IMR-90 (cell line): Measurements from ENCODE around the gene HSBP1L1. TPM values are rescaled to one million over a fixed set of nuclear protein-coding genes. Genes with fewer than 3 reads are reported as not detected.

ENCODE experiments used
- ATAC-seq: fragments of 200-7000 bp; cut with Tn5 transposase; 2 replicates; pipeline ENCODE4 v1.9.1; 2020; ENCODE audit warnings: low read depth, mild to moderate bottlenecking, moderate library complexity
- BruUV-seq: library from RNA; stranded (reverse); fragments of 400-500 nt; replicated peaks from 2 replicates; lab custom pipeline; 2021; lab: Mats Ljungman, UMichigan
- CTCF ChIA-PET: fragments of 300-600 bp; formaldehyde crosslinking; extraction: SDS; loops from one replicate; lab custom pipeline; 2021; ENCODE audit warnings: antibody characterized with exemption; lab: Yijun Ruan, JAX
- POLR2A ChIA-PET: fragments of 300-600 bp; sonication (Branson Sonifier 250); formaldehyde crosslinking; loops from one replicate; lab custom pipeline; 2022; ENCODE audit warnings: antibody characterized with exemption; ENCODE audit not compliant: unreplicated experiment; lab: Charles Lee
- DNase-seq: peaks from one replicate; pipeline ENCODE4 v3.0.0; 2013
- H2AFZ ChIP-seq: replicated peaks from 2 replicates; pipeline ENCODE3; 2013; ENCODE audit warnings: low read length, mild to moderate bottlenecking; ENCODE audit not compliant: poor library complexity
- H2AK5ac ChIP-seq: 2 replicates; pipeline ENCODE4 v1.6.1; 2013; ENCODE audit warnings: low read depth, low read length, inconsistent platforms
- H2AK9ac ChIP-seq: replicated peaks from 2 replicates; pipeline ENCODE3; 2013; ENCODE audit warnings: mild to moderate bottlenecking, low read depth, low read length, moderate library complexity; ENCODE audit not compliant: poor library complexity
- H2BK120ac ChIP-seq: 2 replicates; pipeline ENCODE4 v1.6.1; 2013; ENCODE audit warnings: low read depth, low read length, inconsistent platforms
- H2BK15ac ChIP-seq: 3 replicates; pipeline ENCODE4 v1.6.1; 2013; ENCODE audit warnings: low read depth, low read length, inconsistent platforms
- H2BK20ac ChIP-seq: 2 replicates; pipeline ENCODE4 v1.6.1; 2013; ENCODE audit warnings: low read depth, mild to moderate bottlenecking, inconsistent platforms, low read length, moderate library complexity
- H2BK5ac ChIP-seq: 2 replicates; pipeline ENCODE4 v1.6.1; 2013; ENCODE audit warnings: mild to moderate bottlenecking, low read depth, low read length, inconsistent platforms; ENCODE audit not compliant: poor library complexity, severe bottlenecking
- H3K14ac ChIP-seq: replicated peaks from 2 replicates; pipeline ENCODE4 v1.6.1; 2013; ENCODE audit warnings: low read depth, low read length, inconsistent platforms
- H3K18ac ChIP-seq: 2 replicates; pipeline ENCODE4 v1.6.1; 2013; ENCODE audit warnings: low read depth, low read length, control low read depth
- H3K23ac ChIP-seq: 2 replicates; pipeline ENCODE4 v1.6.1; 2013; ENCODE audit warnings: low read depth, low read length, inconsistent platforms
- H3K27ac ChIP-seq: 2 replicates; pipeline ENCODE4 v1.5.1; 2013; ENCODE audit warnings: mild to moderate bottlenecking, control low read depth, low read length; ENCODE audit not compliant: insufficient read depth
- H3K27me3 ChIP-seq: 2 replicates; pipeline ENCODE4 v1.6.1; 2013; ENCODE audit warnings: low read length; ENCODE audit not compliant: control insufficient read depth, insufficient read depth
- H3K36me3 ChIP-seq: 2 replicates; pipeline ENCODE4 v1.6.1; 2013; ENCODE audit warnings: low read length, mixed read lengths; ENCODE audit not compliant: control insufficient read depth, insufficient read depth
- H3K4ac ChIP-seq: 2 replicates; pipeline ENCODE4 v1.6.1; 2013; ENCODE audit warnings: low read depth, low read length, inconsistent platforms
- H3K4me1 ChIP-seq: 2 replicates; pipeline ENCODE4 v1.6.1; 2013; ENCODE audit warnings: low read length, mixed read lengths; ENCODE audit not compliant: control insufficient read depth, insufficient read depth
- H3K4me2 ChIP-seq: 2 replicates; pipeline ENCODE4 v1.6.1; 2013; ENCODE audit warnings: low read depth, mild to moderate bottlenecking, control low read depth, low read length, moderate library complexity
- H3K4me3 ChIP-seq: 2 replicates; pipeline ENCODE4 v1.5.1; 2013; ENCODE audit warnings: low read depth, mild to moderate bottlenecking, control low read depth, low read length, moderate library complexity; ENCODE audit not compliant: insufficient read depth
- H3K56ac ChIP-seq: 2 replicates; pipeline ENCODE4 v1.6.1; 2013; ENCODE audit warnings: low read length, inconsistent platforms; ENCODE audit not compliant: insufficient read depth; ENCODE audit errors: extremely low read depth
- H3K79me1 ChIP-seq, 2 experiments: 2 replicates each; pipeline ENCODE4 v1.6.1; 2013; ENCODE audit warnings: low read length in 2 of 2, inconsistent platforms in 1 of 2, low read depth in 1 of 2
- H3K9ac ChIP-seq: 2 replicates; pipeline ENCODE4 v1.6.1; 2013; ENCODE audit warnings: low read depth, low read length, control low read depth
- H3K9me1 ChIP-seq: 2 replicates; pipeline ENCODE4 v1.6.1; 2013; ENCODE audit warnings: low read length, inconsistent platforms; ENCODE audit not compliant: insufficient read depth
- H3K9me3 ChIP-seq: 2 replicates; pipeline ENCODE4 v1.6.1; 2013; ENCODE audit warnings: low read length; ENCODE audit not compliant: control insufficient read depth, insufficient read depth
- H4K20me1 ChIP-seq: 2 replicates; pipeline ENCODE4 v1.6.1; 2013; ENCODE audit warnings: low read length, inconsistent platforms; ENCODE audit not compliant: insufficient read depth
- H4K5ac ChIP-seq: 2 replicates; pipeline ENCODE4 v1.6.1; 2013; ENCODE audit warnings: mild to moderate bottlenecking, low read depth, low read length, control low read depth
- H4K8ac ChIP-seq, 2 experiments: 2 replicates each; pipeline ENCODE4 v1.6.1; 2013; ENCODE audit warnings: low read depth in 2 of 2, low read length in 2 of 2, control low read depth in 1 of 2, inconsistent platforms in 1 of 2
- H4K91ac ChIP-seq: 2 replicates; pipeline ENCODE4 v1.6.1; 2013; ENCODE audit warnings: low read depth, low read length, inconsistent platforms; ENCODE audit not compliant: insufficient read depth
- CHD1 ChIP-seq: IDR thresholded peaks from 2 replicates; pipeline ENCODE4 v1.6.1; 2012; ENCODE audit warnings: low read depth, low read length, improper control_type of control experiment
- CTCF ChIP-seq: conservative IDR thresholded peaks from 2 replicates; pipeline ENCODE4 v1.5.1; 2012; ENCODE audit warnings: mild to moderate bottlenecking, low read depth, low read length, improper control_type of control experiment
- MXI1 ChIP-seq: IDR thresholded peaks from 2 replicates; pipeline ENCODE4 v1.6.1; 2012; ENCODE audit warnings: low read depth, mild to moderate bottlenecking, low read length, moderate library complexity, borderline replicate concordance
- POLR2A ChIP-seq: IDR thresholded peaks from 2 replicates; pipeline ENCODE4 v1.6.1; 2012; ENCODE audit warnings: mild to moderate bottlenecking, low read depth, low read length
- RAD21 ChIP-seq: IDR thresholded peaks from 2 replicates; pipeline ENCODE4 v1.6.1; 2012; ENCODE audit warnings: low read length, improper control_type of control experiment
- SMC3 ChIP-seq: fragments of 150-350 bp; IDR thresholded peaks from 2 replicates; pipeline ENCODE4 v1.6.1; 2016; ENCODE audit warnings: low read depth, mild to moderate bottlenecking, antibody characterized with exemption, low read length, moderate library complexity
- WGBS, 2 experiments: methylation state at CpG; one replicate each; pipeline versions ENCODE4 v1.1.5 to v1.1.7; 2013; ENCODE audit warnings: missing lambda C conversion rate in 2 of 2; ENCODE audit not compliant: insufficient read length in 1 of 2; ENCODE audit errors: extremely low coverage in 2 of 2; 5-methylcytosine and 5-hydroxymethylcytosine counted together
- dilution Hi-C: fragments of 300-500 bp; cut with HindIII; formaldehyde crosslinking; loops from one replicate; pipeline ENCODE4 v1.14.3; 2018; ENCODE audit warnings: low sequenced_read_pairs; ENCODE audit not compliant: unreplicated experiment
- in situ Hi-C: fragments of 300-500 bp; cut with MboI; formaldehyde crosslinking; loops from 3 replicates; pipeline ENCODE4 v1.14.3; 2019; ENCODE audit warnings: low sequenced_read_pairs, inconsistent platforms, mixed read lengths
- intact Hi-C: fragments of 100-400 bp; cut with micrococcal nuclease; formaldehyde crosslinking; loops from 2 replicates; pipeline ENCODE4 v1.10.0; 2022
- polyA plus RNA-seq, 3 experiments: library from polyadenylated mRNA; depleted of rRNA; stranded (reverse); fragments of >200 nt; gene quantifications; 2 replicates each; pipeline ENCODE4 v1.2.3, GENCODE V29; 2012; ENCODE audit warnings: low replicate concordance in 1 of 3
- total RNA-seq: library from RNA; depleted of rRNA; stranded (reverse); fragments of >200 nt; gene quantifications from 2 replicates; pipeline ENCODE4 v1.2.3, GENCODE V29; 2012

HSBP1L1 gene
- total and polyA plus RNA-seq, 2 of the 4 experiments (the other 2 are of a cell fraction) = 8.6 to 18.0 TPM

- dilution Hi-C loops = no loop called here
- Histone ChIP-seq H3K4me1 (no peaks in the 10 kb centered on the region), H3K27me3 (no peaks in the 10 kb centered on the region), H2BK15ac (no peak overlapping the region), H3K9me3 (peaks cover 11% of the 10 kb centered on the region; the same call in 1 of the 2 replicates), H3K18ac (no peak overlapping the region), H3K27ac (no peak overlapping the region), H2BK20ac (no peak overlapping the region), H3K79me1 (peaks cover 13 to 32% of the 10 kb centered on the region in 2 experiments), H3K4ac (no peak overlapping the region), H4K8ac (no peak overlapping the region), H3K9ac (no peak overlapping the region), H2BK120ac (no peak overlapping the region), H3K23ac (no peak overlapping the region), H4K5ac (no peak overlapping the region), H4K91ac (no peak overlapping the region), H2AK9ac (no peak overlapping the region), H3K9me1 (0 out of 2 replicates have a peak, but pooled peaks cover 4% of the 10 kb centered on the region), H3K36me3 (peaks cover 58% of the 10 kb centered on the region), H3K56ac (no peak overlapping the region), H3K14ac (no peak overlapping the region), H2AFZ (no peak overlapping the region), H2AK5ac (no peak overlapping the region), H2BK5ac (no peak overlapping the region), H3K4me3 (no peak overlapping the region), H4K20me1 (peaks cover 12% of the 10 kb centered on the region), H3K4me2 (no peak overlapping the region)
- no peak; the same call in 1 of the 2 replicates for ATAC-seq
- no peak for DNase-seq
- in situ Hi-C loops = no loop called here
- ChIA-PET CTCF (no interaction called here), POLR2A (no interaction called here)
- BruUV-seq = no TSS peak
- intact Hi-C loops = no loop called here
- TF ChIP-seq SMC3 (no peak), POLR2A (no peak), MXI1 (no peak), RAD21 (no peak), CTCF (no peak), CHD1 (no peak)
- WGBS, 2 experiments = 100% methylated on average over 17 of the region's 28 CpGs; no CpG with 5 or more reads in 1 of the 2 experiments
Measured at GRCh38 chr18:79917169-79917852, 47.1 kb upstream of the HSBP1L1 start.
